ENCODE data around the gene GABRG3.

DNA sequence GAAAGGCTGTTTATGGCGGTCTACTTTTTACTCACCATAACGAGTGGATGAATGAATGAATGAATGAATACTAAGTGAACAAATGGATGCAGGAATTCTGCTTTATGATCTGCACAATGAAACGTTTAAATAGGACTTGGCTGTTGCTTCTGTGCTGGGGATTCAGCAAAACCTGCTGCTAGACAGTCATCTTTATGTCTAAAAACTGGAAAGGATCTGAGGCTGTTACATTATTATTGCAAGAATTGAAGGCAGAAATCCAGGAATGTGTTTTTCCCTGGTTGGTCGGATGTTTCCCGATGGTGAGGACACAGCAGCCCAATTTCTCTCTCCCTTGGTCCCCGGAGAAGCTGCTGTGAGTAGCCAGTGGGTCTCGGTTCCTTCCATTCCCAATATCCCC, 94.2 kb downstream of the GABRG3 start:
- TF ChIP-seq JUND (IDR thresholded peaks at IDR 0.05) (no peak), GABPA (IDR thresholded peaks at IDR 0.05 in 1 of 2, conservative IDR thresholded peaks at IDR 0.05 in 1 of 2) (no peak), EGR1 (IDR thresholded peaks at IDR 0.05; ENCODE audit: low read depth in 2 of 2) (no peak)
- TF ChIP-seq, protein P1, sequence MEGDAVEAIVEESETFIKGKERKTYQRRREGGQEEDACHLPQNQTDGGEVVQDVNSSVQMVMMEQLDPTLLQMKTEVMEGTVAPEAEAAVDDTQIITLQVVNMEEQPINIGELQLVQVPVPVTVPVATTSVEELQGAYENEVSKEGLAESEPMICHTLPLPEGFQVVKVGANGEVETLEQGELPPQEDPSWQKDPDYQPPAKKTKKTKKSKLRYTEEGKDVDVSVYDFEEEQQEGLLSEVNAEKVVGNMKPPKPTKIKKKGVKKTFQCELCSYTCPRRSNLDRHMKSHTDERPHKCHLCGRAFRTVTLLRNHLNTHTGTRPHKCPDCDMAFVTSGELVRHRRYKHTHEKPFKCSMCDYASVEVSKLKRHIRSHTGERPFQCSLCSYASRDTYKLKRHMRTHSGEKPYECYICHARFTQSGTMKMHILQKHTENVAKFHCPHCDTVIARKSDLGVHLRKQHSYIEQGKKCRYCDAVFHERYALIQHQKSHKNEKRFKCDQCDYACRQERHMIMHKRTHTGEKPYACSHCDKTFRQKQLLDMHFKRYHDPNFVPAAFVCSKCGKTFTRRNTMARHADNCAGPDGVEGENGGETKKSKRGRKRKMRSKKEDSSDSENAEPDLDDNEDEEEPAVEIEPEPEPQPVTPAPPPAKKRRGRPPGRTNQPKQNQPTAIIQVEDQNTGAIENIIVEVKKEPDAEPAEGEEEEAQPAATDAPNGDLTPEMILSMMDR (IDR thresholded peaks at IDR 0.05; ENCODE audit: low read depth, low read length, missing input control): no peak
- TF ChIP-seq, protein P2, sequence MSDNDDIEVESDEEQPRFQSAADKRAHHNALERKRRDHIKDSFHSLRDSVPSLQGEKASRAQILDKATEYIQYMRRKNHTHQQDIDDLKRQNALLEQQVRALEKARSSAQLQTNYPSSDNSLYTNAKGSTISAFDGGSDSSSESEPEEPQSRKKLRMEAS (IDR thresholded peaks at IDR 0.05): no peak
- TF ChIP-seq, protein P3, sequence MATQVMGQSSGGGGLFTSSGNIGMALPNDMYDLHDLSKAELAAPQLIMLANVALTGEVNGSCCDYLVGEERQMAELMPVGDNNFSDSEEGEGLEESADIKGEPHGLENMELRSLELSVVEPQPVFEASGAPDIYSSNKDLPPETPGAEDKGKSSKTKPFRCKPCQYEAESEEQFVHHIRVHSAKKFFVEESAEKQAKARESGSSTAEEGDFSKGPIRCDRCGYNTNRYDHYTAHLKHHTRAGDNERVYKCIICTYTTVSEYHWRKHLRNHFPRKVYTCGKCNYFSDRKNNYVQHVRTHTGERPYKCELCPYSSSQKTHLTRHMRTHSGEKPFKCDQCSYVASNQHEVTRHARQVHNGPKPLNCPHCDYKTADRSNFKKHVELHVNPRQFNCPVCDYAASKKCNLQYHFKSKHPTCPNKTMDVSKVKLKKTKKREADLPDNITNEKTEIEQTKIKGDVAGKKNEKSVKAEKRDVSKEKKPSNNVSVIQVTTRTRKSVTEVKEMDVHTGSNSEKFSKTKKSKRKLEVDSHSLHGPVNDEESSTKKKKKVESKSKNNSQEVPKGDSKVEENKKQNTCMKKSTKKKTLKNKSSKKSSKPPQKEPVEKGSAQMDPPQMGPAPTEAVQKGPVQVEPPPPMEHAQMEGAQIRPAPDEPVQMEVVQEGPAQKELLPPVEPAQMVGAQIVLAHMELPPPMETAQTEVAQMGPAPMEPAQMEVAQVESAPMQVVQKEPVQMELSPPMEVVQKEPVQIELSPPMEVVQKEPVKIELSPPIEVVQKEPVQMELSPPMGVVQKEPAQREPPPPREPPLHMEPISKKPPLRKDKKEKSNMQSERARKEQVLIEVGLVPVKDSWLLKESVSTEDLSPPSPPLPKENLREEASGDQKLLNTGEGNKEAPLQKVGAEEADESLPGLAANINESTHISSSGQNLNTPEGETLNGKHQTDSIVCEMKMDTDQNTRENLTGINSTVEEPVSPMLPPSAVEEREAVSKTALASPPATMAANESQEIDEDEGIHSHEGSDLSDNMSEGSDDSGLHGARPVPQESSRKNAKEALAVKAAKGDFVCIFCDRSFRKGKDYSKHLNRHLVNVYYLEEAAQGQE (IDR thresholded peaks at IDR 0.05): no peak

All from liver (tissue), 3 donors.